GM15510 (cell line): ENCODE data around the gene PDE6G.

ENCODE experiments used
- POLR2A ChIP-seq: IDR thresholded peaks from 3 replicates; pipeline ENCODE4 v1.6.1; 2011; ENCODE audit warnings: borderline replicate concordance; ENCODE audit not compliant: insufficient read length; ENCODE audit errors: extremely low read depth

Gene PDE6G

DNA sequence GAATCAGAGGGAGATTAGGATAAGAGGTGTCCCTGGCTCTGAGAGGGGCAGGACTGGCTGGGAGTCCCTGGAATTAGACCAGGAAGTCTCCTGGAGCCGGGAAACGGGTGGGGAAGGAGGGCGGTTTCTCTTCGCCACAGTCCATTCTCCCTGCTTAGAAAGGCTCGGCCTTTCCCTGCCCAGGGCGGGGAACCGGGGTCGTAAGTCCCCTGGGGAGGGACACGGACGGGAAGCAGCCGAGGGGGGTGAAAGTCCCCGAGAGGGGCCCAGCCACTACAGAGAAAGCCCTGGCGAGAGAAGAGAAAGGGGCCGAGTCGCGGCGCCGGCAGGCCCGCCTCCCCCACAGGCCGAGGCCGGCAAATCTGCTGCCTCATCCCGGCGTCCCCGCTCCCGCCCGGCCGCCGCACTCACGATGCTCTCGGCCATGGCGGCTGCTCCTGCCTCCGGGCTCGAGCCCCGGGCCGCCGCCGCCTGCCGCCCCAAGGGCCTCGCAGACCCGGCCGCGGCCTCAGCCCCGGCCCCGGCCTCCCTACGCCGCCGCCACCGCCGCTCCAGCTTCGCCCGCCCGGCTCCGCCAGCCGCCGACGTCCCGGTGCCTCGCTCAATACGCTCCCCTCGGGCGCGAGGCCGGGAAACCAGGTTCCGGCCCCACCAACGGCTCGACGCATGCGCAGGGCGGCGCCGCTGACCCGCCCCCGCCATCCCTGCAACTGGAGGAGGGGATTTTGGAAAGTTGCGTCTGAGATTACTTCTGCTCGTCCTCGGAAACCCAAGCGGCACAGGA is 19.6 kb downstream of the PDE6G start, which contains the start of the genes NPLOC4 and TSPAN10:
Gene NPLOC4 (minus strand): TSS at position 608 of the 784 bp plus-strand sequence. CDS start 182 bp downstream, at position 426.
Gene TSPAN10 (plus strand): TSS at position 692 of the 784 bp plus-strand sequence. CDS start 5,217 bp downstream, outside the sequence.
- peak; percentile 92 for TF ChIP-seq POLR2A

DNA sequence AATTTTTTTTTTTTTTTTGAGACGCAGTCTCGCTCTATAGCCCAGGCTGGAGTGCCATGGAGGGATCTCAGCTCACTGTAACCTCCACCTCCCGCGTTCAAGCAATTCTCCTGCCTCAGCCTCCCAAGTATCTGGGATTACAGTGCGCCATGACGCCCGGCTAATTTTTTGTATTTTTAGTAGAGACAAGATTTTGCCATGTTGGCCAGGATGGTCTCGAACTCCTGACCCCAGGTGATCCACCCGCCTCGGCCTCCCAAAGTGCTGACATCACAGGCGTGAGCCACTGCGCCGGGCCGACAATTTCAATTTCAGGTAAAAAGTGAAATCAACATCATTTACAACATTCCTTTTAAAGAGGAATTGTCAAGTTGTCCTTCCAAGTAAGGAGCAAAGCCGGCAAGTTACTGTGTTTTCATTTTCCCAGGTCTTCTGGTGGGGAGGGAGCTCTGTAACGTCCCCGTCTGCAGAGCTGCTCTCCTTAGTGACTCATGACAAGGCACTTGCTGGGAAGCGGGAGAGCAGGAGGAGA is 20.3 kb downstream of the PDE6G start:
- no peak for TF ChIP-seq POLR2A

DNA sequence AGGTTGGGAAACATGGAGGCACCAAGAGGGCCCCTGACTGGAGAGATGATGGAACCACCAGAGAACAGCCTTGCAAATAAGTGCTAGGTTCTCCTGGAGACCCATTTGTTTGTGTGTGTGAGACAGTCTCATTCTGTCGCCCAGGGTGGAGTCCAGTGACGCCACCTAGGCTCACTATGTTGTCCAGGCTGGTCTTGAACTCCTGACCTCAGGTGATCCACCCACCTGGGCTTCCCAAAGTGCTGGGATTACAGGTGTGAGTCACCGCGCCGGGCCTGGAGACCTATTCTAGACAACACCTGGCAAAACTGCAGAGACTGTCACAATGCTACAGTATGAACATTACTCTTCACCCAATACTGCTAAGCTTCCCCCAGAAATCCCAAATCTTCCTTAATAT is 20.9 kb downstream of the PDE6G start:
- TF ChIP-seq POLR2A = no peak

DNA sequence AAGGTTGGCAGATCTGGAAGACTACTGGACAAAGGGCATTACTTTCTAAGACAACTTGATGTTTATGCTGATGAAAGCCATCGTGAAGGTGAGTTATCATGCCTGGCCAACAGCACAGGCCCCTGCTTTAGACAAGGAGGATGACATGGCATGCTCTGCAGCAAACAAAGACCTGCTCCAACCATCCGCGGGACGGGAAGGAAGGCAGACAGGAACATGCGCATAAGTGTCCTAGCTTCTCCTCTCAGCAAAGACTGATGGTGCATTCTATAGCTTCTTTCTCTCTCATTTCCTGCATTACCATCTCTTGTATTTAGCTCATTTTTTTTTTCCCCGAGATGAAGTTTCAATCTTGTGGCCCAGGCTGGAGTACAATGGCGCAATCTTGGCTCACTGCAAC is 24.9 kb downstream of the PDE6G start:
- TF ChIP-seq POLR2A = no peak

DNA sequence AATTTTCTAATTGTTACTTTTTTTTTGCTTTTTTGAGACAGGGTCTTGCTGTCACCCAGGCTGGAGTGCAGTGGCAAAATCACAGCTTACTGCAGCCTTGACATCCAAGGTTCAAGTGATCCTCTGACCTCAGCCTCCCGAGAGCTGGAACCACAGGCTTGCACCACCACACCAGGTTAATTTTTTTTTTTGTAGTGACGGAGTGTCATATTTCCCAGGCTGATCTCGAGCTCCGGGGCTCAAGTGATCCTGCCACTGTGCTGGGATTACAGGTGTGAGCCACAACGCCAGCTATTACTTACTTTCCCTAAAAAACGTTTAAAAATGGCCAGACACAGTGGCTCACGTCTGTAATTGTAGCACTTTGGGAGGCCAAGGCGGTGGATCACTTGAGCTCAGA is 26.1 kb downstream of the PDE6G start:
- TF ChIP-seq POLR2A = no peak

DNA sequence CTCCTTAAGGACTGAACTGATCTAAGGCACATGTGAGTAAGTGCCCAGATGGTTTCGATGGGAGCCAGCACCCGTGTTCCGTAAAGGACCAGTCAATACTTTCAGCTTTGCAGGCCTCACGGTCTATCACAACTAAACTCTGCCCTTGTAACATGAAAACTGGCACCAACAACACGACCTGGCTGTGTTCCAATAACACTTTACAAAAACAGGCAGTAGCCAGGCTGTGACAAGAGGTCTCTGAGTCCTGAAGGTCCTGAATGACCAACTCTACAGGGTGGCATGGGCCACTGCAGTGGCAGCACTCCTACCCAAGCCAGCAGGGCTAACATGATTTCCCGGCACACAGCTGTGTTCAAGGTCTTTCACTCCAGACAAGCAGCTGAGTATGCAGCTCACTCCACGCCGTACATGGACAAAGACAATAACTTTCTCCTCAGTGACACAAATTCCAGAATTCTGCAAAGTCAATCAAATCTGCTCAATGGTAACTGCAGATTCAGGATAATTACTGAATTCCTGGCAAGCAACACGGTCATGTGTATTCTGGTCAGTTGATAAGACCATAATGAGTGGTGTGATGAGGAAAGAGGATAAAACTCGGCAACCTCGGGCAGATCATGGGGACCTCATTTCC is 34.7 kb downstream of the PDE6G start:
- TF ChIP-seq POLR2A = no peak

DNA sequence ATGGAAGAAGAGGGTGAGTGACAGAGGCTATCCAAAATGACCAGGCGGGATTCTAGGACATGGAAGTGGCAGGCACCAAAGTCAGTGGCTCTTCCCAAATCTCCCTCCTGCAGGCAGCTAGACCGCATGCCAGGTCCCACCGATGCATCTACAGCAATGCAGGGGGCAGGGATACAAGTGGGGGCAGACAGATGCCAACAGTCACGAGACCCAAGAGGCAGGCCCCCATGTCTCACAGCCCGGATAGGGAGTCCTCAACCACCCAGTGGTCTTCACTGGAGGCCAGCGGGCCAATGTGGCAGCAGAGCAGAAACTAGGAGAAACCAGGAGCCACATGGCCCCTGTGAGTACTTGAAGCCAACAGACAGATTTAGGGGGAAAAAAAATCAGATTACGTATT is 39.5 kb downstream of the PDE6G start:
- TF ChIP-seq POLR2A = no peak

DNA sequence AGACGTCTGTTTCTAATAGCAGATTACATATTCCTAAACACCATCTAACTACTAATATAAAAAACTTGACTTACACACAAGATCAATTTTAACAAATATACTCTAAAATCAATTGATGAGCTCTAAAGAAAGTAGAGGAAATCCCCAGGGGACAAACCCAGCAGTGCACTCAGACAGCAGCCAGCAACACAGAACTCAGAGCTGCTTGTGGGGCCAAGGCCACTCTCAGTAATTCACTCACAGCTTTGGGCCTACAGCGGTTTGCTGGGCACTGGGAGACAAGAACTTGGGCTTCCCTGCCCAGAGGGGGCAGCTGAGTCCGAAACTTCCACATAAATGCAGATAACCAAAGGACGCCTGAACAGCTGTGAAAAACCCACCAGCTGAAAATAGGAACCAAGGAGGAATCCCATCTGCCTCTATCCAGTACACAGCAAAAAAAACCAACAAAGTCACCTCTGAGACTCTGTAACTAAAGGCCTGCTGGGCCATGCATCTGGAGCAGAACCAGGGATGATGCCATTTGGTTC is 40.9 kb downstream of the PDE6G start:
- no peak for TF ChIP-seq POLR2A

DNA sequence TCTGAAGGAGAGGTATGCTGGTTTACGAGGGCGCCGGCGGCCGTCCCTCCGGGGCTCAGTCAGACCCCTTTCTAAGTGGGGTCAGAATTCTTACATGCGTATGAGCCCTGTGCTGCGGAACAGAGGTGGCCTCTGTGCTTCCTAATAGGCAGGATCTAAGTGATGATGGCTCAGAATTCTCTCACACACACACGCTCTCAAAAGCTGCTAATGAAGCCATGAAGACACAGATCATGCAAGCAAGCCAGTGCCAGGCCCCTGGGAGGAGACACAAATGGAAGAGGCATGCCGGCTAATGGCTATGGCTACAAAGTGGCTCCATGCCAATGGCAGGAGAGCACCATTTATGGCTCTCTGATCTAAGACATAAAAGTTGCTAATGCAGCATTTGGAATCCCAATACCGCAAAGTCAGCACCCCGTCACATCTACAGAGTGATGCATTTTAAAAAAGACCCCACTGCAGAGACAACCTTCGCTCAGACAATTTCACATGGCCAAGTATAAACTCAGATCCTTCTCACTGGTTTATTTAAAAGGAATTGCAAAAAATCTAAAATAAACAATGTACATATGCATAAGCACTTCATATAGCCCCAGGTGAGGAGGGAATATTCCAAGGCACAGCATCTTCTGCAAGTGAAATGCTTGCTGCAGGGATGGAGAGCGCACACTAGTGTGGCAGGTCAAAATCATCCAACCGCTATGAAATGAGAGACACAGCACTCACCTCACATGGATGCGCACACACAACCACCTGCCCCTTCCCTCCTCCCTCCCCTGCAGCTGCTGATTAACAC is 44.0 kb downstream of the PDE6G start:
- no peak for TF ChIP-seq POLR2A

DNA sequence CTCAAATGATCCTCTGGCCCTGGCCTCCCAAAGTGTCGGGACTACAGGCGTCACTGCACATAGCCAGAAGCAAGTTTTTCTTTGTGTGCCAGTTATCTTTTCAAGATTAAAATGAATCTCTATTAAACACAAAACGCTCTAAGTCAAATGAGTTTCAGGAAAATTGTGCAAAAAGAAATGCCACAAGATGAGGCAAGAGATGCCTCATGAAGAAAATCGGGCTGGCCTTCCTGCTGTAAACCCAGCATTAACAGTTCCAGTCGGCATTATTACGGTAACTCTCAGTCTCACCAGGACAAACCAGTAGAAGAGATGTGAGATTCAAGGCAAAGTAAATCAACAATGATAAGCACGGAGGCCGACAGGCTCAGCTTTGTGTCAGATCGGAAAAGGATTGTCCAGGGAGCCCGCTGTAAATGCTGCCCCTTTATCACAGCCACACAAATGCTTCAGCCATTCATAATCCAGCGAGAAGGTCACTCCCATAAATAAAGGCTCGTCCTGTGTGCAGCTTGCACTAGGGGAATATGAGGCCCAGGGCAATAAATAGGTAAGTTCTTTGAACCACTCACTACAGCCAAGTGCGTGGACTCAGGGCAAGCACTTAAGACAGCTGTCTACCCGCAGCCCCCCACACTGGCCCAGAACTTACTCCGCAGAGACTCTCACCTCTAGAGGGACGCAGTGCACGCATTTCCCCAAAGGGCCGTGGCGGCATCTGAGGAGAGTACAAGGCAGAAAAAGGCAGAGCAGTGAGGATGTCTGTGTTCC is 46.6 kb downstream of the PDE6G start:
- no peak for TF ChIP-seq POLR2A

DNA sequence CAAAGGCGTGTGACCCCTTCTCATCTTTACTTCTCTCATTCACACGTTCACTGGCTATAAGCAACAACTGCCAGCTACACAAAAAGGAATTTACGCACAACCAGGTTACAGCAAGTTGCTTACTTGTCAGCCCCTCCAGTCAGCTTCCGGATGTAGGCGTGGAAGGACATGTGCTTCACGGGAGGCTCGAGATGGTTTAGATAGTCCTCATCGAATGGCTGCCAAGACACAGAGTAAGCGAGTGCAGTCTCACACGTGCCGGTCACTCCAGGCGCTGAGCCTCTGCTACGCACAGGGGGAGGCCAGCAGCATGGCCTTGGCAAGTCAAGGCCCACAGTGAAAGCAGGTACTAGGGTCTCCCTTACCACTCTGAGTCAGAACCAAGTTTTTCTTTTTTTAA is 47.7 kb downstream of the PDE6G start:
- no peak for TF ChIP-seq POLR2A

DNA sequence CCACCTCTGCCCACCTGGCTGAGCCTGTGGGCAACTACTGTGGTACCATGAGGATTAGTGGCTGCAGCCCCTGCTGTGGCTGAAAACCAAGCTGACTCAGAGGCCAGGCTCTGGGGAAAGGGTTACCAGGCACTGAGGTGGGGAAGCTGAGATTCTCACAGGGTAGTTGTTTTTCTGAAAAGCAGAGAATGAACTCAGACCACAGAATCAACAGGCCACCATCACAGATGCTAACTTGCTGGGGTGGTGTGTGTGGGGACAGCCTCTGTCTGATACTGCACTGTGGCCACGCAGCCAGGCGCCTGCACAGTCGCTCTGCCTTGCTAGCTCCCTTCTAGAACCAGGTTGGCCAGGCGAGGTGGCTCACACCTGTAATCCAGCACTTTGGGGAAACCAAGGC is 48.3 kb downstream of the PDE6G start:
- TF ChIP-seq POLR2A = no peak

DNA sequence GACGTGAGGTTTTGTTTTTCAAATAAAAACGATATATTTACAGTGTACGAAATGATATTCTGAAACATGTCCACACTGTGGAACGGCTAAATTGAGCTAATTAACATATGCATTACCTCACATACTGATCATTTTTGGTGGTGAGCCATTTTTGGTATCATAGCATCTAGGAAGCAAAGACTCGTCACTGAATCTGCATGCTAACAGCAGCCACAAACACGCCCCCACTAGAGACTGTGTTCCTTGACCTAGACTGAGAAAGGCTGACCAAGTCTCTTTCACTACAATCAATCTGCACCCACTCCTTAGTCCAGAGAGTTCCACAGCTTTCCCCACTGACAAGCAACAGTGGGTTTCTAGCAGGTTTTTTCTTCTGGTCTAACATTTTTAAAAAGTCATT is 48.9 kb downstream of the PDE6G start:
- TF ChIP-seq POLR2A = no peak

DNA sequence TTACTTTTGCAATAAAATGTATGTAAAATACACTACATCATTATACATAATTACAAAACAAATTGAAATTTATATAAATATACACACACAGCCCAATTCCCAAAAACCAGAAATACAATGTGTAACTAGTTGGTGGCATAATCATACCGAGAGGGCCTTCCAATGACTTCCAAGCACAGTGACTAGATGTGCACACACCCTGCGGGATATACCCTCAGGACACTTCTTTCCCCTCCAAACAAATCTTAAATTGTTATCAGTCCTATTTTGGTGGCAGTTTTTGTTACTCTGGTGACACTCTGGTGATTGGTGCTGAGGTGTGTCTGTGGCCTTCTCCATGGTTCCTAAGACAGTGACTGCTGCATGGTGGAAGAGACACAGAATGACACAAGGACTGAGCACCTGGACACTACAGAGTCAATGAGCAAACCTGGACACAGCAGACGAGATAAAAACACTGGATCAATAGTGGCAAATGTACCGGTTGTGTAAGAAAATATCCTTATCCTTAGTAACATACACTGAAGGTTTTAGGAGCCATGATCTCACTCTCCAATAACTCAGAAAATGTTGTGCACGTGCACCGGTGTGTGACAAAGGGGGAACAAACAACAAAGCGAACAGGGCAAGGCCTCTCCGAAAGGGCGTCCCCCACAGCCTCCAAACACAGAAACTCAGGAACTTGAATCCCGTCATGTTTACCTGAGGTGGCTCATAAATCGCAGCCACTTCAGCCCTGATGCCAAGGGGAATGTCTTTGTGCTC is 52.3 kb downstream of the PDE6G start:
- no peak for TF ChIP-seq POLR2A

DNA sequence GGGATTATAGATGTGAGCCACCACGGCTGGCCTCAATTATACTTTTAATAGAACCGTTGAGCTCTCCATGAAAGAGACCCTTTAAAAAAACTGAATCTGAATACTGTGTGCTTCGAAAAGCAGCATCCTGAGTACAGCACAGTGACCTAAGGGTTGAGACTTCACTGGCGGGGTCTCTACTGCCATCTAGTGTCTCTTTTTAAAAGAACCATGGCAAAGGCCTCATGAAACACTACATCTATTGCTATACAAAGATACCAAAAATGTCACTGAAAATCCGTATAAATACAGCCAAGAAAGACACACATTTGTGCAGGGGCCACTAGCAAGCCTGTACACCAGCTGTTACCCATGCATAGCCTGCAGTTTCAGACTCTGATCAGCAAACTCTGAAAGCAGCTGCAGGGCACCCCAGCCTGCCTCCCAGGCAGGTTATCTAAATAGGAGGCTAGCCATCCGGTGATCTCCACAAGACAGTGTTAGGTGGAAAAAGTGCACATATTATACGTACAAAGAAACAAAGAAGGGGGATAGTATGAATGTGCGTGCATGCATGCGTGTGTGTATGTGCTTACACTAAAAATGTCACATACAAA is 54.7 kb downstream of the PDE6G start:
- TF ChIP-seq POLR2A = no peak
